HG02642 (cell line): ENCODE measurements around the gene CHST4.
A peak's percentile ranks its signal among the peaks of the same experiment; 100 is the strongest.
"Not testable (repeated sequence)": the region's sequence is repeated elsewhere in the genome, so short reads cannot be mapped to it uniquely, and the experiment has no call there.

Experiments used
- ATAC-seq: cut with Tn5 transposase; IDR thresholded peaks from one replicate; pipeline ENCODE4 v1.9.1; 2021; ENCODE audit warnings: mild to moderate bottlenecking; ENCODE audit not compliant: unreplicated experiment, poor library complexity

CHST4 gene

GRCh38 chr16:71520550-71520949 lies 5.7 kb upstream of the CHST4 start:
- no peak for ATAC-seq

DNA sequence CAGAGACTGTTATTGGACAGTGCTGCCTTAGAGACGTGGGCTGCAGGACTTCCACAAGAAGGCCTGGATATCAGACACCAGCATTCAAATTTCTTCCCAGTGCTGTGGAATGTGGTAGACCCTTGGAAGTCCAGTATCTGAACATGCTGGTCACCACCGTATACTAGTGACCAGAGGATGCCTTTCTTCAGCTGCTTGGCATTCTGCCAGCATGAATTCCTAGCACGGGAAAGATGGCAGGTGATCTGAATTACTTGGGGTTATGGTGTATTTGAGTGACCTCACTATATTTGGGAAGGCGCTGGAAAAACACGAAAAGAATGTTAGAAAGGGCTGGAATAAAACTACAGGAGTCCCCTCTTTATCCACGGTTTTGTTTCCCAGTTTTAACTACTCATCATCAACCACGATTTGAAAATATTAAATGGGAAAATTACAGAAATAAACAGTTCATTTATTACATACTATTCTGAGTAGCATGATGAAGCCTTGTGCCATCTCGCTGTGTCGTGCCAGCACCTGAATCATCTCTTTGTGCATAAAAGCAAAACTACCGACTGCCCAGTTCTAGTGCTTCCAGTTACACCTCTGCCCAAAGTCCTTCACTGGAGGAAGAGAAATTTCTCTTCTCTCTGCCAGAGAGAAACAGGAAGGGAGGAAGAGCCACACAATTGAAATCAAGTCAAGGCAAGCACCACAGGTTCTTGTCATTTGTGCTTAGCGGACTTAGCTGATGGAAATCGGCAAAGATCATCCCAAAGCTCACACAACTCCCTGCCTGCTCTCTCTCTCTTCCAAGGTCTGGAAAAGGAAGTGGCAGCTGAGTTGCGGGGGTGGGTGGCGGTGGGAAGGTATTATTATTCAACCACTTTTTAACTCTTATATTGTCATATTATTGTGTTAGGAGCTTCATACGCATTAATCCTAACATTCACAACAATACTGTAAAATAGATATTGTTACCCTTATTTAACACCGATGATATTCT lies 1.4 kb upstream of the CHST4 start:
- no peak for ATAC-seq

DNA sequence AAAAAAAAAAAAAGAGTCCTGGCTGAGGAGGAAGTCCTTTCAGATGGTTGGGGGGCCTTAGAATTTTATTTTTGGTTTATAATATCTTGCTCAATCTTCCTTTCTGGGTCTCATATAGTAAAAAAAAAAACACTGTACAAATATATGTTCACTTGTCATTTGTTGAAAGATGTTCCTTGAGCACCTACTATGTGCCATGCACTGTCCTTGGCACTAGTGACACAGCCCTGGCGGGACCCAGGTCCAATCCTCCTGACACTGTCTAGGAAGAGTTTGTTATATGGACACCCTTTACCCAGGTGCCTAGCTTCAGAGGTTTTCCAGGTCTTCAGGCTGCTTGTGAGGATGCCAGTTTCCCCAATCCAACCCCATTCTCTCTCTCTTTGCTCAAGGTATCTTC lies 2.0 kb downstream of the CHST4 start:
- ATAC-seq = no peak

GRCh38 chr16:71528863-71529262 lies 2.6 kb downstream of the CHST4 start:
- no peak for ATAC-seq

GRCh38 chr16:71532366-71532765 lies 6.1 kb downstream of the CHST4 start:
- no peak for ATAC-seq

- ATAC-seq = no peak
These were observed 10.7 kb downstream of the CHST4 start for GRCh38 chr16:71536752-71537499.

- ATAC-seq = peak; percentile 77
These were observed 11.4 kb downstream of the CHST4 start for GRCh38 chr16:71537643-71538042.

- ATAC-seq = peak; percentile 65
These were observed 16.2 kb downstream of the CHST4 start for GRCh38 chr16:71542377-71542776.

GRCh38 chr16:71547168-71547567 lies 20.9 kb downstream of the CHST4 start:
- no peak for ATAC-seq

- ATAC-seq = no peak
These were observed 26.7 kb downstream of the CHST4 start for GRCh38 chr16:71552698-71553503.

DNA sequence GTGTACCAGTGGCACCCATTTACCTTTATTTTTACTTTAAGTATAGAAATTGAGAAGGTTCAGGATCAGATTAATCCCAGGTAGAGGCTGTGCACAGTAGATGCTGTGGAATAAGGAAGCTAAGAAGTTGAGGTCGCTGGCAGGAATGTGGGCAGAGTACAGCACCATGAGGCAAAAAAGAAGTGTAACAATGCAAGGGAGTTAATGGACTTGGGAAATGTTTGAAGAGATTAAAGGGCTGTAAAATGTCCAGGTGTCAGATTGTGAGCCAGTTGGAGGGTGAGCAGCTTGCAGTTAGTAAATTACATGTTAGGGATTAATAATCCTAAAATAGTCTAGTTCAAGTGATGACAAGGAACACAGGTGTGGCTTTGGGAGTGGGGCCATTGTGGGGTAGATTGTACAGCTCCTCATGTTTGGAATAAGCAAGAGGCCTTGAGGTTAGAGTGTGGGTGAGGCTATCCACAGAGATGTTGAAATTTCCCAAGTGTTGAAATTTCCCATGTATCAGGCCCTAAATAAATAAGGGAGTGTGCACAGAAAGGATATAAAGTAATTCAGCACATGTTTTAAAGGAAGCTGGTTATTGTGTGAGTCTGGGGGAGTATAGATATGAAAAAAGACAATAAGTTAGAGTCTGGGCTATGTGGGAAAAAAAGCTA lies 29.1 kb downstream of the CHST4 start:
- ATAC-seq = no peak

DNA sequence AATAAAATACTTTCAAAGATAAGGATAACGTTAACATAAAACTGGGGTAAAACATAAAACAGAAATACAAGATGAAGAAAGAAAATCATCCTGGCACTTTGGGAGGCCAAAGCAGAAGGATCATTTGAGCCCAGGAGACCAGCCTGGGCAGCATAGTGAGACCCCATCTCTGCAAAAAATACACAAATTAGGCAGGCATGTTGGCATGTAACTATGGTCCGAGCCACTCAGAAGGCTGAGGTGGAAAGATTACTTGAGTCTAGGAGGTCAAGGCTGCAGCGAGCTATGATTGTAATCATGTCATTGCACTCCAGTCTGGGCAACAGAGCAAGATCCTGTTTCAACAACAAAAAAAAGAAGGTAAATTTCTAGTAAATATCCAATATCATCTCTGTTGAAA lies 31.1 kb downstream of the CHST4 start:
- no peak for ATAC-seq

- no peak for ATAC-seq
These were observed 31.8 kb downstream of the CHST4 start for GRCh38 chr16:71557954-71558582.

DNA sequence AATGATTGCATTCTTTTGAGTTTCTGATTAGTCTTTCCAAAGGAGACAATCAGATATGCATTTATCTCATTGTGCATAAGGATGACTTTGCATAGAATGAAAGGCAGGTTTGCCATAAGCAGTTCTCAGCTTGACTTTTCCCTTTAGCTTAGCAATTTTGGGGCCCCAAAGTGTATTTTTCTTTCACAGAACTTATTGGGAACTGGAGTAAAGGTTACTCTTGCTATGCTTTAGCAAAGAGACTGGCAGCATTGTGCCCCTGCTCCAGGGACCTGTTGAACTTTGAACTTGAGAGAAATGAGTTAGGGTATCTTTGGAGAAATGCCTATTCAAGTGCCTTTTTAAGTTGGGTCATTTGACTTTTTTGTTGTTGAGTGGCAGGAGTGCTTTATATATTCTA lies 33.6 kb downstream of the CHST4 start:
- ATAC-seq = no peak

DNA sequence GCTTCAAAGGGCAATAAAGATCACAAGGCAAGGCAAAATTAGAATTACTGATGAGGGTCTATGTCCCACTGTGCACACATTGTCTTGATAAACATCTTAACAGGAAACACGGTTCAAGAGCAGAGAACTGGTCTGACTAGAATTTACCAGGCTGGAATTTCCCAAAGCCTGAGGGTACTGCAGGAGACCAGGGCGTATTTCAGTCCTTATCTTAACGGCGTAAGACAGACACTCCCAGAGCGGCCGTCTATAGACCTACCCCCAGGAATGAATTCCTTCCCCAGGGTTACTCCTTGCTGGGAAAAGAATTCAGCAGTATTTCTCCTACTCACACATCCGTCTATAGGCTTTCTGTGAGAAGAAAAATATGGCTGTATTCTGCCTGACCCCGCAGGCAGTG lies 35.7 kb downstream of the CHST4 start:
- not testable (repeated sequence) for ATAC-seq

GRCh38 chr16:71562552-71562951 lies 36.3 kb downstream of the CHST4 start:
- ATAC-seq = no peak

DNA sequence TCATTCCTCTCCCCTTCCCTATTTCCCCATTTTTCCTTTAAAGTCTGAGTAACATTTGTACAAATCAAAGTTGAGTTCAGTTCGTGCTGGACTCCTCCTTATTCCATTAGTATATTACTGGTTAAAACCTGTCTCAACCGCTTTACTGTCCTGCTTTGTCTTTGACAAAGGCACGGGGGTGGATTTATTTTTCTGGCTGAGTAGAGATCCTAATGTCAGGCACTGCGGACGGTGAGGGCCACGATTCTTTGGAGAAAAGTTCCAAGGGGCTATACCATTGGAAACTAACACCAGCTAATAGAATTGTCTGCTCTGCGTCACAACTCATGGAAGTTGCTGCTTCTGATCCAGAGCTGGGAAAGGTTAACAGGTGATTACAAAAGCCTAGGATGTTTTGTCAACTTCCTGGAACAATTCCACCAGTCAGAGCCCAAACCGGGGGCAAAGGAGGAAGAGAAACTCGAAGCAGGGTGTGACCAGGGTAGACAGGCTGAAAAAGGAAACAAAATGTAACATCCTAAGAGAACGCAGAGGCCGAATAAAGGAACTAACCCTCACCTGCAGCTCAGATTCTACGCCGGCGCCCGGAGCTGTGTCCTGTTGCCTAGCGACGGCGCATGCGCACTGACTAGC lies 38.2 kb downstream of the CHST4 start:
- ATAC-seq = peak; percentile 0

GRCh38 chr16:71565812-71566700 lies 39.8 kb downstream of the CHST4 start:
- no peak for ATAC-seq
